Keratinocyte (primary cell): ENCODE results near the gene SP7. TPM values are rescaled to one million over a fixed set of nuclear protein-coding genes. Genes with fewer than 3 reads are reported as not detected.

Experiments used
- DNase-seq: peaks from one replicate; pipeline ENCODE4 v3.0.0-alpha.2; 2011; ENCODE audit warnings: low read depth, missing footprints, low spot score
- FAIRE-seq: peaks from 2 replicates; lab custom pipeline; 2011; peaks lifted over from hg19 to GRCh38; lab: Jason Lieb, UNC
- H2AFZ ChIP-seq: 2 replicates; pipeline ENCODE4 v1.6.0; 2012; ENCODE audit warnings: low read length, control low read depth, inconsistent platforms; ENCODE audit not compliant: control insufficient read depth
- H3K27ac ChIP-seq: 2 replicates; pipeline ENCODE4 v1.5.1; 2011; ENCODE audit warnings: low read length; ENCODE audit not compliant: control insufficient read depth, insufficient read depth
- H3K27me3 ChIP-seq: 3 replicates; pipeline ENCODE4 v1.6.0; 2011; ENCODE audit warnings: low read length; ENCODE audit not compliant: control insufficient read depth, insufficient read depth; ENCODE audit errors: extremely low read depth
- H3K36me3 ChIP-seq, 2 experiments: 2 replicates in 1 of 2; 3 replicates in 1 of 2; pipeline ENCODE4 v1.5.1; 2011; ENCODE audit warnings: low read length in 2 of 2, mild to moderate bottlenecking in 1 of 2; ENCODE audit not compliant: control insufficient read depth in 2 of 2, insufficient read depth in 2 of 2; ENCODE audit errors: extremely low read depth in 1 of 2
- H3K4me1 ChIP-seq: 3 replicates; pipeline ENCODE4 v1.5.1; 2011; ENCODE audit warnings: low read length; ENCODE audit not compliant: control insufficient read depth, insufficient read depth; ENCODE audit errors: extremely low read depth
- H3K4me2 ChIP-seq: 3 replicates; pipeline ENCODE4 v1.6.0; 2011; ENCODE audit warnings: low read depth, low read length; ENCODE audit not compliant: control insufficient read depth, insufficient read depth; ENCODE audit errors: extremely low read depth
- H3K4me3 ChIP-seq, 3 experiments: fragments of 200-600 bp in 1 of 3; sonication (generic) in 1 of 3; 2 replicates in 2 of 3; 3 replicates in 1 of 3; pipeline ENCODE4 v1.5.1; 2011 to 2016; ENCODE audit warnings: low read length in 3 of 3, mild to moderate bottlenecking in 3 of 3, control low read depth in 2 of 3, inconsistent platforms in 1 of 3, low read depth in 1 of 3, mixed read lengths in 1 of 3, mixed run types in 1 of 3, moderate library complexity in 1 of 3; ENCODE audit not compliant: control insufficient read depth in 2 of 3, insufficient read depth in 2 of 3; ENCODE audit errors: extremely low read depth in 1 of 3
- H3K79me2 ChIP-seq: 2 replicates; pipeline ENCODE4 v1.6.0; 2012; ENCODE audit warnings: low read length; ENCODE audit not compliant: control insufficient read depth, insufficient read depth
- H3K9ac ChIP-seq: 3 replicates; pipeline ENCODE4 v1.6.0; 2011; ENCODE audit warnings: low read length; ENCODE audit not compliant: control insufficient read depth, insufficient read depth; ENCODE audit errors: extremely low read depth
- H3K9me1 ChIP-seq: 3 replicates; pipeline ENCODE4 v1.6.0; 2011; ENCODE audit warnings: low read length; ENCODE audit not compliant: control insufficient read depth, insufficient read depth; ENCODE audit errors: extremely low read depth
- H3K9me3 ChIP-seq: 2 replicates; pipeline ENCODE4 v1.5.1; 2012; ENCODE audit warnings: low read depth, low read length; ENCODE audit not compliant: control insufficient read depth
- H4K20me1 ChIP-seq: 3 replicates; pipeline ENCODE4 v1.6.0; 2011; ENCODE audit warnings: low read length; ENCODE audit not compliant: control insufficient read depth, insufficient read depth; ENCODE audit errors: extremely low read depth
- CTCF ChIP-seq, 3 experiments: IDR thresholded peaks in 1 of 3; conservative IDR thresholded peaks in 1 of 3; optimal IDR thresholded peaks in 1 of 3; 2 replicates in 2 of 3; 3 replicates in 1 of 3; pipeline versions ENCODE3 to v1.5.1; 2011; ENCODE audit warnings: low read length in 3 of 3, mild to moderate bottlenecking in 3 of 3, moderate library complexity in 2 of 3, control low read depth in 1 of 3, inconsistent platforms in 1 of 3; ENCODE audit not compliant: insufficient read depth in 2 of 3; ENCODE audit errors: extremely low read depth in 1 of 3
- EZH2 ChIP-seq: IDR thresholded peaks from one replicate; pipeline ENCODE4 v1.6.1; 2012; ENCODE audit warnings: inconsistent platforms, mild to moderate bottlenecking, low read length, moderate library complexity
- dilution Hi-C: fragments of 300-500 bp; cut with MboI; formaldehyde crosslinking; loops from one replicate; pipeline ENCODE4 v1.7.0; 2020; ENCODE audit warnings: low sequenced_read_pairs; ENCODE audit not compliant: extremely low pct_ligation_motif_present
- polyA plus RNA-seq, 5 experiments: library from polyadenylated mRNA; depleted of rRNA in 3 of 5; stranded (reverse) in 3 of 5; stranded (forward) in 1 of 5; unstranded in 1 of 5; fragments of >200 nt; gene quantifications; 1 replicate in 1 of 5; 2 replicates in 3 of 5; 3 replicates in 1 of 5; pipeline versions ENCODE4 v1.2.1 to v1.2.3, GENCODE V29; 2011 to 2012; ENCODE audit warnings: missing spikeins in 2 of 5, low read depth in 1 of 5, low replicate concordance in 1 of 5

SP7 gene
- polyA plus RNA-seq, 1 donor (not counting 4 experiments of a cell fraction or from before 2014, with no cell fraction given) = not detected

DNA sequence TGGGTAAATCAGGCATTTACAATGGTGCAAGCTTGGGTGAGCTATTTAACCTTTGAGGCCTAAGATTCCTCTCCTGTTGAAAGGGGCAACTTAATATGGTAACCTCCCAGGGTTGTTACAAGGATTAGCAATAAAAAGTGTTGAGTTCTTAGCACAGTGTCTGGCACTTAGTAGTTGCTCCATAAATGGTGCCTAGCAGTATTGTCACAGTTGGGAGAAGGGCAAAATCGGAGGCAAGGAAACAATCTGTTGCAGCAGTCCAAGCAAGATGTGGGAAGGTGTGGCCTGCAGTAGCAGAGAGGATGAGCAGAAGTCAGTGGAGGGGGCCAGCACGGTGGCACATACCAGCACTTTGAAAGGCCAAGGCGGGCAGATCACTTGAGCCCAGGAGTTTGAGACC is 7.3 kb upstream of the SP7 start:
- FAIRE-seq = no peak
- dilution Hi-C loops = no loop called here
- H3K4me3 ChIP-seq = no peak overlapping the region

GRCh38 chr12:53340398-53340797 is 4.2 kb upstream of the SP7 start:
- Histone ChIP-seq H3K36me3 (no peaks in the 10 kb centered on the region), H3K27ac (no peak overlapping the region), H3K4me1 (peaks cover 1% of the 10 kb centered on the region), H4K20me1 (no peaks in the 10 kb centered on the region), H3K9ac (no peak overlapping the region), H2AFZ (no peak overlapping the region), H3K4me2 (no peak overlapping the region), H3K9me3 (no peaks in the 10 kb centered on the region), H3K4me3 (no peak overlapping the region), H3K27me3 (peaks cover 37% of the 10 kb centered on the region), H3K9me1 (no peaks in the 10 kb centered on the region), H3K79me2 (no peaks in the 10 kb centered on the region)
- TF ChIP-seq EZH2 (no peak), CTCF (optimal IDR thresholded peaks at IDR 0.05 in 1 of 3, IDR thresholded peaks at IDR 0.05 in 1 of 3, conservative IDR thresholded peaks at IDR 0.05 in 1 of 3; ENCODE audit: extremely low read depth in 1 of 3, insufficient read depth in 2 of 3, low read length in 3 of 3) (no peak)
- DNase-seq (no peak), FAIRE-seq (no peak)
- dilution Hi-C loops = no loop called here

More for the DNA sequence above, 7.3 kb upstream of the SP7 start:
- no peaks in the 10 kb centered on the region for H4K20me1 ChIP-seq
- H3K4me2 ChIP-seq = no peak overlapping the region
- DNase-seq = no peak
- H2AFZ ChIP-seq = no peak overlapping the region
- no peaks in the 10 kb centered on the region for H3K79me2 ChIP-seq
- H3K27me3 ChIP-seq = peaks cover 9% of the 10 kb centered on the region
- H3K9me1 ChIP-seq = no peaks in the 10 kb centered on the region
- peaks cover 4% of the 10 kb centered on the region for H3K4me1 ChIP-seq
- TF ChIP-seq CTCF (optimal IDR thresholded peaks at IDR 0.05 in 1 of 3, IDR thresholded peaks at IDR 0.05 in 1 of 3, conservative IDR thresholded peaks at IDR 0.05 in 1 of 3; ENCODE audit: extremely low read depth in 1 of 3, insufficient read depth in 2 of 3, low read length in 3 of 3) = no peak
- no peak for TF ChIP-seq EZH2
- no peak overlapping the region for H3K9ac ChIP-seq
- H3K9me3 ChIP-seq = no peaks in the 10 kb centered on the region
- H3K36me3 ChIP-seq = no peaks in the 10 kb centered on the region
- no peak overlapping the region for H3K27ac ChIP-seq
